Measurements from ENCODE around the gene PGBD5. TPM values are rescaled to one million over a fixed set of nuclear protein-coding genes. Genes with fewer than 3 reads are reported as not detected.

PGBD5 gene
- total RNA-seq, 1 donor from 2014 or later, result 19.7 TPM

DNA sequence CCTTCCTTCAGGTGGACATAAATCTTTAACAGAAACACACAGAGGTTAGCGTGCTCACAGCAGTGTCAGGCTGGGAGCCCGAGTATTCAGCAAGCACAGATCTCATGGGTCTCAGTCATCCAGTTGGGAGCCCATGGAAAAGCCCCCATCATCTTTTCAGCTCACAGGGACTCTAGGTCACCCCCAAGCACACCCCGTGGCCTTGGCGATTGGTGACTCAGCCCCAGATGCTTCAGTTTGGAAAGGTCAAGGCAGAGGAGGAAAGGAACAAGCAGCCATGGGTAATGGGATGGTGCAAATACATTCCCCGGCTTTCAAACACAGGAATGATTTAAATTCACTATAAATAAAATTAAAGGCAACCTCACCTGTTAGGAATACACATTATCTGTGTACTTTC, 88.9 kb downstream of the PGBD5 start:
- Mint-ChIP-seq H3K27ac (ENCODE audit: unreplicated experiment) (no peak overlapping the region), H3K4me3 (no peak overlapping the region), H3K27me3 (ENCODE audit: low read depth) (no peaks in the 10 kb centered on the region), H3K36me3 (ENCODE audit: low read depth) (peaks cover 11% of the 10 kb centered on the region), H3K9me3 (peaks cover 2% of the 10 kb centered on the region), H3K4me1 (peaks cover 15% of the 10 kb centered on the region)
- DNase-seq (ENCODE audit: low read depth, low spot score), result no peak
- TF ChIP-seq CTCF (conservative IDR thresholded peaks at IDR 0.05), result no peak

GRCh38 chr1:230335861-230336522, 90.1 kb downstream of the PGBD5 start:
- H3K27ac Mint-ChIP-seq (ENCODE audit: unreplicated experiment), result no peak overlapping the region
- peaks cover 24% of the 10 kb centered on the region for H3K4me1 Mint-ChIP-seq
- DNase-seq (ENCODE audit: low read depth, low spot score), result no peak
- peaks cover 2% of the 10 kb centered on the region for H3K9me3 Mint-ChIP-seq
- no peak for TF ChIP-seq CTCF (conservative IDR thresholded peaks at IDR 0.05)
- H3K36me3 Mint-ChIP-seq (ENCODE audit: low read depth), result peaks cover 17% of the 10 kb centered on the region
- H3K27me3 Mint-ChIP-seq (ENCODE audit: low read depth), result no peaks in the 10 kb centered on the region
- no peak overlapping the region for H3K4me3 Mint-ChIP-seq

- Mint-ChIP-seq H3K27me3 (ENCODE audit: low read depth) (no peaks in the 10 kb centered on the region), H3K4me3 (no peak overlapping the region), H3K36me3 (ENCODE audit: low read depth) (peaks cover 13% of the 10 kb centered on the region), H3K27ac (ENCODE audit: unreplicated experiment) (no peak overlapping the region), H3K4me1 (peaks cover 24% of the 10 kb centered on the region), H3K9me3 (peaks cover under 1% of the 10 kb centered on the region)
- no peak for TF ChIP-seq CTCF (conservative IDR thresholded peaks at IDR 0.05)
- DNase-seq (ENCODE audit: low read depth, low spot score), result no peak
Measured at GRCh38 chr1:230334447-230334837, 91.7 kb downstream of the PGBD5 start.

- Mint-ChIP-seq H3K9me3 (no peaks in the 10 kb centered on the region), H3K27me3 (ENCODE audit: low read depth) (no peaks in the 10 kb centered on the region), H3K4me3 (peak overlapping the region; percentile 65), H3K27ac (ENCODE audit: unreplicated experiment) (peak overlapping the region; percentile 54), H3K4me1 (peaks cover 24% of the 10 kb centered on the region), H3K36me3 (ENCODE audit: low read depth) (peaks cover 12% of the 10 kb centered on the region)
- no peak for TF ChIP-seq CTCF (conservative IDR thresholded peaks at IDR 0.05)
- DNase-seq (ENCODE audit: low read depth, low spot score), result no peak
Measured at GRCh38 chr1:230333590-230334446, 92.3 kb downstream of the PGBD5 start.

GRCh38 chr1:230332575-230333066, 93.5 kb downstream of the PGBD5 start:
- H3K4me3 Mint-ChIP-seq, result peak overlapping the region; percentile 86
- no peak for TF ChIP-seq CTCF (conservative IDR thresholded peaks at IDR 0.05)
- peaks cover 12% of the 10 kb centered on the region for H3K36me3 Mint-ChIP-seq (ENCODE audit: low read depth)
- DNase-seq (ENCODE audit: low read depth, low spot score), result peak; percentile 61
- peaks cover 24% of the 10 kb centered on the region for H3K4me1 Mint-ChIP-seq
- H3K9me3 Mint-ChIP-seq, result no peaks in the 10 kb centered on the region
- H3K27me3 Mint-ChIP-seq (ENCODE audit: low read depth), result no peaks in the 10 kb centered on the region
- peak overlapping the region; percentile 99 for H3K27ac Mint-ChIP-seq (ENCODE audit: unreplicated experiment)
